Activated effector memory CD4-positive, alpha-beta T cell treated with anti-CD3 and anti-CD28 coated beads, Interleukin-2, amount 50 U/mL, for 16 hours (primary cell): ENCODE results near the gene HSPH1.
A peak's percentile ranks its signal among the peaks of the same experiment; 100 is the strongest.
"Not testable (repeated sequence)": the region's sequence is repeated elsewhere in the genome, so short reads cannot be mapped to it uniquely, and the experiment has no call there.

Source experiments
- DNase-seq: peaks from one replicate; pipeline ENCODE4 v3.0.0-alpha.2; 2020

Gene HSPH1

DNA sequence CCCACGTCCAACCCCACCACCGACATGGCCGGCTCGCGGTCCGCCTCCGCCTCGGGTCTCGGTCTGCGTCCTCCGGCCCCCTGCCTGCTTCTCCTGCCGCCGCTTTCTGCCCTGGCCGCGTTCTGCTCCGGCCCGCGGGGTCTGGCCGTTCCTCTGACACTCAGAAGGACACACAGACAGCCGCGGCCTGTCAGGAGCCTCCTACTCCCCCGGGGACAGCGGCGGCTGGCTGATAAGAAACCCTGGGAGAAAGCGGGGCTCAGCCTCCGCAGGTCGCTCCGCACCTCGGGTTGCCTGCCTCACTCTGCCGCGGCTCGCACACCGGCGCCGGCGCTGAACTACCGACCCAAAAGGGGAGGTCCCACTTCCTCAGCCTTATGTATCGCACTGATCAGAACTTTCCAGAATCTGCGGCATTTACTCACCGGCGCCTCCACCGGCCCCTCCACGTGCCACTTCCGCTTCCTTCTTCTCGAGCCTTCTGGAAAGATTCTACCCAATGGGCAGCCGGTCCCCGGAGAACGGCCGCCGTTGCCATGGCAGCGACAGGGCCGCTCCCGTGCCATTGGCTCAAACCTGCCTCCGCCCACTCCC is at the start of gene HSPH1:
Gene HSPH1 (minus strand): TSS at position 348 of the 594 bp plus-strand sequence. CDS start 322 bp downstream, at position 26.
- DNase-seq: peak; percentile 100

- no peak for DNase-seq
Observed at GRCh38 chr13:31209841-31210210, 48.1 kb upstream of the HSPH1 start.

GRCh38 chr13:31209172-31209840 is 47.6 kb upstream of the HSPH1 start:
- DNase-seq: no peak

- DNase-seq: no peak
Observed at GRCh38 chr13:31208559-31209122, 46.9 kb upstream of the HSPH1 start.

DNA sequence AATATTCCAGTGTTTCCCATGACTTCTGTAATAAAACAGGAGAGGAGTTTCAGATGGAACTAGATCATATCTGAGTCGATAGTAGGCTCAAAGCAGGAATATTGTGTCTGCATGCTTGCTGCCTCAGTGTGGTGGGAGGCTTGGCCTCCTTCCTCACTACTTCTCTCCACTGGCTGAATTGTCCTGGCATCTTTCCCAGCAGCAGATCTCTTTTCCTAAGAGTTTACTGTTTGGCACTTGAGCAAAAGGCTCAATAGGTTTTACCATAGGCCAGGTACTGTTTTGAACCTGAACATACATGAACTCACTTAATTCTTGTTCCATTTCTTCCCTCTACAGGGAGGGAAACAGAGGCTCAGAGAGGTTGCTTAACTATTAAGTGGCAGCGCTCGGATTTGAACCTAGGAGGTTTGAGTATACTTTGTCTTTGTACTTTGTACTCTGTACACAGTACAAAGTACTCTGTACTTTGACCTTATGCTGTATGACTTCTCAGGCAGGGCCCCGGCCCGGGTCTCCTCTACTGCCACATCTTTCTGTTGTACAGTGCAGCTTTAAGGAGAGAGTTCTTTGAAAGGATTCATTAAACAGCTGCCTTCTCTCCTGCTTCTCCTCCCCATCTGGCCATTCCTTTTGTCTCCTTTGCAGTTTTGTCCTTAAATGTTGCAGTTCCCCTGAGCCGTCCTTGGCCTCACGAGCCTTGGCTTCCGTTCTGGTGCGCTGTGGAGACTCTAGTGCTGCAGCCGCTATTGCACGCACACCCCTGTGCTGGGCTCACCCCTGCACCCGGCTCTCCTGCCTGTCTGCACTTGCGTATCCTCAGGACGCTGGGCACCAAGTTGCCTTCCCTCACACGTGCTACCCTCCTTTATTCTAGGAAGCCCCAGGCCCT is 46.2 kb upstream of the HSPH1 start:
- DNase-seq: no peak

- no peak for DNase-seq
Observed at GRCh38 chr13:31204592-31204991, 42.9 kb upstream of the HSPH1 start.

DNA sequence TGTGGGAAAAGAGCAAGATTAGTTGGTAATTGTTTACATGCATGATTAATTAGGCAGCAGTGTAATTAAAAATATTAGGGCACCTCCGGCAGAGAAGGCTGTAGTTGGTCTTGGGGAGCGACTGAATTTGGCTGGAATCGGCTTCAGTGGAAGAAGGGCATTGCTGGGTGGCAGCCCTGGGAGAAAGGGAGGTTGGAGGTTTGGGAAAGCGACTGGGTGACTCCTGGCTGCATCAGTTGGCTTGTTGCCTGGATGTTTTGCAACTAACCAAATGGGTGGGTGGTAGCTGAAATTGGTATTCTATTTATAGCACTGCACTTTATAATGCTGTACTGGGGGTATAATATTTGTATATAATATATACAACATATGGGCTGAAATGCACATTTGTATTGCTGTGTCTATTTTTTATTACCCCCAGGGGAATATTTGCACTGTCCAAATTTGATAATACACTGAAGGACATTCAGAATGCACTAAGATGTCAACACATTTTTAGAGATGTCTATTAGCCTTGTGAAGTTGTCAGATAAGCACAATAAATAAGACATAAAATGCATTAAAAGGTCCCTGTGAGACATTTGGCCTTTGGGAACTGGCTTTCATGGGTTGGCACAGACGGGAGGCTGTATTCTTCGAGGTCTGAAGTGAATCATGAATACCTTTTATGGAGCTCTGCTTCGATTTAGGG is 39.8 kb upstream of the HSPH1 start:
- no peak for DNase-seq

DNA sequence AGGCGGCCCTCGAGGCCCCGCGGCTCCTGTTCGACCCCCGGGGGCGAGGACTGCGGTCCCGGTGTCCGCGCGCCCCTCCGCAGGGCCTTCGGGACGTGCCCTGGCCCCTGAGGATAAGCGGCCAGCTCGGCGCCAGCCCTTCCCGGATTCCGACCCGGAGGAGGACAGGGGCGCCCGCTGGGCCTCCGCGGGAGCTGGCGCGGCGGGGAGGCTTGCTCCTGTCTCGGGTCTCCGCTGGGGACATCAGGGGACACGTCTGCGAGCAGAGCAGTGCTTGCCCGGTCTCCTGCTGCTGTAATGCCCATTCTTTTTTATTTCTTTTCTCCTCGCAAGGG is 38.9 kb upstream of the HSPH1 start:
- peak; percentile 80 for DNase-seq

DNA sequence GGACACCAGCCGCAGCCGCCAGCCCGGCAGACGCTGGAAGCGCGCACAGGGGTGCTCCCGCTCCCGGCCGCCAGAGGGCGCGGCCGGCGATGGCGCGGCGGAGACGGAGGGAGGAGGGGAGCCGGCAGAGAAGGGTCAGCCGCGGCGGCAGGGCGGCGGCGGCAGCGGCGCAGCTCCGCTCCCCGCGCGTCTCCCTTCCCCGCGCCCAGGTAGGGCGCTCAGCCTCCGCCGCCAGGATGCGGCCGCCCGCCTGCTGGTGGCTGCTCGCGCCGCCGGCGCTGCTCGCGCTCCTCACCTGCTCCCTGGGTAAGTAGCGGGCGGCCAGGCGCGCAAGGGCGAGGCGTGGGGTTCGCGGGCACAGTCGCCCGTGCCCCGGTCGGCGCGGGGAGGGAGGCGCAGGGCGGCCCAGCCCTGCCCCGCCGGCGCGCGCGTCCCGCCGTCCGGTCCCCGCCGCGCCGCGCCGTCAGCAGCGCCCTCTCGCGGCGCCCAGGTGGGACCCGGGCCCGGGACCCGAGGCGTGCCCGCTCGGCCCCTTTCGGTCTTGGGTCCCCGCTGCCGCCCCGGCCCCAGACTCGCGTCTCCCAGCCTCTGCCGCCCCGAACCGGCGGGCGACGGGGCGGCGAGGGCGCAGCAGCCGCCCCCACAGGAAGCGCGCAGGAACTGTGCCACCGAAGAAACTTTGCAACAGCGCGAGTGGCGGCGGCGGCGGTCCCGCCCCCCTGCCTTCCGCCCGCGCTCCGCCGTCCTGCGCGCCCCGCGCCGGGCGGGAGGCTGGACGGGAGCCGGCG is 38.3 kb upstream of the HSPH1 start, which contains the start of gene B3GLCT:
Gene B3GLCT (plus strand): TSS at position 127 of the 788 bp plus-strand sequence. CDS start 110 bp downstream, at position 237.
- peak; percentile 93 for DNase-seq

- DNase-seq: no peak
Observed at GRCh38 chr13:31199527-31199848, 37.8 kb upstream of the HSPH1 start.

GRCh38 chr13:31198519-31198918 is 36.8 kb upstream of the HSPH1 start:
- DNase-seq: no peak

DNA sequence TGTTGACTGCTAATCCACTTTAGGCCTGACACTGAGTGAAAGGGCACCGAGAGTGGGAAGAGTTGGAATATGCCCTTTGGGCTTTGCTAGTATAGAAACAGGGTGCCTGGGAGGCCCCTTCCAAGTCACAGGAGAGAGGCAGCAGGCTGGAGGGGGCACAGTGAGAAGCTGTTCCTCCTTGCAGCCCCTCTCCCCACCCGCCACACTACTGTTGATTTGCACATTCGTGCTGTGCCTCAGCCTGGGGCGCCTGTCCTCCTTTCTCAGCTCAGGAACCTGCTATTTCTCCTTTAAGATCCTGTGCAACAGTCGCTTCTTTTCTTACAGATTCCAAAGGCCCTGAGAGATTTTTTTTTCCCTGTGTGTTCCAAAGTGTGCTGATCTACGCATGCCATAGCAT is 35.3 kb upstream of the HSPH1 start:
- DNase-seq: no peak

DNA sequence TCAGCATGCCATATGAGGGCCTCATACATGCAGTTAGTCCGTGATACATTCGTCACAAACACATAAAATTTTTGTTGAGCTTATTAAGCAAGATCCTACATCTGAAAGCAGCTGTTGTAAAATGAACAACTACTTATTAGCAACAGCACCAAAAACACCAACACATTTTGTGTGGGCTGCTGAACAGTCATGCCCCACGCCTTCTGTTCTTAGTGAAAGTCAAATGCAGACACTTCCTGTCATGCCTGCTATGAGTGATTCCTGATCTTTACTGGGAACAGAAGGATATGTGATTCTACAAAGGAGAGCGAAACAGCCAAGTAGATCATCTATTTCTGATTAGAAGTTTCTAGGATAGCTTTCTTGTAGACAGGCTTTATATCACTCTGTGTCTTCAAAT is 33.9 kb upstream of the HSPH1 start:
- no peak for DNase-seq

GRCh38 chr13:31192306-31192705 is 30.6 kb upstream of the HSPH1 start:
- DNase-seq: no peak

GRCh38 chr13:31191748-31192147 is 30.0 kb upstream of the HSPH1 start:
- no peak for DNase-seq

DNA sequence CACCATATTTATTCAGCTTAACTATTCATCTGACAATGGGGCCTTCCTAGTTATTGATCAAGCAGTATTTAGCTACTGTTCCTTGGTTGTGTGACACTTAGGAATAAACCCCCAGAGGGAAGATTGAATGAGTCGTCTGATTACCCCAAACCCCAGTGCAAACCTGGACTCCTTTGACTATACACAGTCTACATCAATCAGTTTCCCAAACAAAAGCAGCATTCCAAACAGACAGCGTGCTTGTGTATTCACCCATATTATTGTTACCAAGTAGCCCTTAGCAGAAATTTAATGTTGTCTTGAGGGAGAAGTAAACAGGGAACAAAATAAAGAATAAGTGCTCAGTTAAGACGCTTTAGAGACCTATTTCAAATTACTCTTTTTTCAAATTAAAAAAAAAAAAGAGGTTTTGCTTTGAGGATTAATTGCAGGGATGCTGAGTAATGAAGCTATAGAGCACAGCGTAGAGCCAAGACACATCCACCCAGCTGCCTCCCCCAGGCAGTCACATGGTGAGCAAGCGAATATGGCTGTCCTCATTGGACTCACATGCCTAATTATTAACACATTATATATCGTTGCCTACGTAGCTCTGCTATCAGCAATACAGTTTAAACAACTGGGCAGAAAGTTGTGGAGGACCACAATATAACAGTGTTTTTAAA is 23.4 kb upstream of the HSPH1 start:
- no peak for DNase-seq

DNA sequence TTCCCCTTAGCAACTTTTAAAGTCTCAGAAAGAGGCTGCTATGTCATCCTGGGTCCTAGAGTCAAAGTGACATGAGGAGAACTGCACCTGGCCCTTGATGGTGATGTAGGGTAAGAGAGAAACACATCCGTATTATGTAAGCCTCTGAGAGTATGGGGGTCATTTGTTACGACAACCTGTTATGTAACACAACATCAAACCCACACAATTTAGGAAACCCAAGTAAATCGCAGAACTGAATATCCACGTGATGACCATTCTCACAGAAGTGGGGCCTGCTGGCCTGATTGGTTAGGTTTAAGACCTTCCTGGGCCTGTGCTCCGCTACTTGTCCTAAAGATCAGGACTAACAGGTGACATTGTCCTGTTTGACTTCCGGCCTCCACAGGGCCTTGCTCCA is 22.7 kb upstream of the HSPH1 start:
- DNase-seq: no peak

DNA sequence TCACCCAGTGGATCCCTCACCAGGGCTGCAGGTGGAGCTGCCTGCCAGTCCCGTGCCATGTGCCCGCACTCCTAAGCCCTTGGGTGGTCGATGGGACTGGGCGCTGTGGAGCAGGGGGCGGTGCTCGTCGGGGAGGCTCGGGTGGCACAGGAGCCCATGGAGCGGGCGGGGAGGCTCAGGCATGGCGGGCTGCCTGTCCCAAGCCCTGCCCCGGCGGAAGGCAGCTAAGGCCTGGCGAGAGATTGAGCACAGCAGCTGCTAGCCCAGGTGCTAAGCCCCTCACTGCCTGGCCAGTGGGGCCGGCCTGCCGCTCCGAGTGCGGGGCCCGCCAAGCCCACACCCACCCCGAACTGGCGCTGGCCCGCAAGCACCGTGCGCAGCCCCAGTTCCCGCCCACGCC is 21.3 kb upstream of the HSPH1 start:
- no peak for DNase-seq

GRCh38 chr13:31179754-31180153 is 18.1 kb upstream of the HSPH1 start:
- DNase-seq: no peak

DNA sequence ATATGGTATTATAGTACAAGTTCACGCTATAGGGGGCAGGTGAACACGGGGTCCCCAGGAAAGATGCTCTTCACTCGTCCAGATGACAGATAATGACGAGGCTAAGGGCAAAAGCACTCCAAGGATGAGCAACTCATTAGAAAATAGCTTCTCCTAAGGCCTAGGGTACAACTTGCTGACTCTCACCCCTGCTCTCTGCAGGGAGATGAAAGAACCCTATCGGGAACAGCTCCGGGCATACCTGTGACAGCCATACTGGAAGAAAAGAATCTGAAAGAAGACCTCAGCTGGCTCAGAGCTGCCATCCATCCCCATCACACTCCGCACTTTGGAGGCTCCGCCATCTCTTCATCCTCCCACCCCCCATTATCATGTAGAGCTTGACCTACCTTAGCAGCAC is 17.5 kb upstream of the HSPH1 start:
- DNase-seq: no peak

GRCh38 chr13:31177813-31178495 is 16.2 kb upstream of the HSPH1 start:
- DNase-seq: not testable (repeated sequence)
